HFFc6 (cell line): ENCODE data around the gene EMX1. TPM values are rescaled to one million over a fixed set of nuclear protein-coding genes. Genes with fewer than 3 reads are reported as not detected.
A peak's percentile ranks its signal among the peaks of the same experiment; 100 is the strongest.

ENCODE experiments used
- DNase-seq: peaks from one replicate; pipeline ENCODE4 v3.0.0-alpha.2; 2018
- H3K27ac Mint-ChIP-seq: 2 replicates; pipeline ENCODE4 v1.8.0; 2020; ENCODE audit warnings: mild to moderate bottlenecking, mixed read lengths
- H3K27me3 Mint-ChIP-seq: 2 replicates; pipeline ENCODE4 v1.8.0; 2021; ENCODE audit warnings: mild to moderate bottlenecking, moderate library complexity, mixed read lengths; ENCODE audit not compliant: insufficient read depth
- H3K36me3 Mint-ChIP-seq: 2 replicates; pipeline ENCODE4 v1.8.0; 2021; ENCODE audit warnings: low read depth, mixed read lengths
- H3K4me1 Mint-ChIP-seq: 2 replicates; pipeline ENCODE4 v1.8.0; 2020; ENCODE audit warnings: low read depth, mixed read lengths
- H3K4me3 Mint-ChIP-seq: 2 replicates; pipeline ENCODE4 v1.8.0; 2020; ENCODE audit warnings: mild to moderate bottlenecking, moderate library complexity, mixed read lengths
- H3K9me3 Mint-ChIP-seq: 2 replicates; pipeline ENCODE4 v1.8.0; 2020; ENCODE audit warnings: mild to moderate bottlenecking, mixed read lengths
- total RNA-seq, 6 experiments: library from RNA; stranded (reverse); fragmentation: NEBNext Ultra II Directional; extraction: Animal tissue kit (Norgen Biotek cat#: 25700); gene quantifications; 2 replicates in 1 of 6; 3 replicates in 5 of 6; pipeline ENCODE4 v1.2.3, GENCODE V29; 2021
- TF ChIP-seq, protein P1 (sequence below): fragments of 200-600 bp; sonication (generic); IDR thresholded peaks from 2 replicates; pipeline ENCODE4 v1.5.0; 2021; ENCODE audit warnings: antibody characterized with exemption, mild to moderate bottlenecking

Gene EMX1
- total RNA-seq, 6 experiments from 2014 or later: not detected

DNA sequence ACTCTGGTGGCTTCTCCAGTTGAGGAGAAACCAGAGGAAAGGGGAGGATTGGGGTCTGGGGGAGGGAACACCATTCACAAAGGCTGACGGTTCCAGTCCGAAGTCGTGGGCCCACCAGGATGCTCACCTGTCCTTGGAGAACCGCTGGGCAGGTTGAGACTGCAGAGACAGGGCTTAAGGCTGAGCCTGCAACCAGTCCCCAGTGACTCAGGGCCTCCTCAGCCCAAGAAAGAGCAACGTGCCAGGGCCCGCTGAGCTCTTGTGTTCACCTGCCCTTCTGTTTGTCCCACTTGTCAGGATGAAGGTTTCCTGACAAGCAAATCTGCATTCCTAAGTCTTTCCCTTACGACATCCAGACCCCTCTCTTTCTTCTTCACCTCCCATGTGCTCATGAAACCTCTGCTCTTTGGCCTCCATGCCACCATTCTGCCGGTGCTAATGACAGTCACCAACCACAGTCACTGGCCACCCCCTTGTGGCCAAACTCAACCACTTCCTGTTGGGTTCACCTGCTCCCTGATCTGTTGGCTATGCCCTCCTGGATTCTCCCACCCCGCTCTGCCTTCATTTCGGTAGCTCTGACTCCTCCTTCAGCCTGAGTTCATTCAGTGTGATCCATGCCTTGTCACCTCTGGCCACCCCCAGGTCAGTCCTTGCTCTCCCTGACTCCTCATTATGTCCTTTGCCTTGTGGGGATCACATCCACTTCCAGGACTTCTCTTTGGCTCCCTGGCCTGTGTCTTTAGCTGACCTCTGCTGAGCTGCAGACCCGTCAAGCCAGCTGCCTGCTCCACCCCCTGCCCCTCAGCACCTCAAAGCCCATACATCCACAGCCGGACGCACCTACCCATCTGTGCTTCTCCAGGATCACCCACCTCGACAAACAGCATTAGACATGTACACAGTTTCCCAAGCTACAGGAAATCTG, 17.6 kb downstream of the EMX1 start:
- H3K27ac Mint-ChIP-seq: no peak overlapping the region
- no peaks in the 10 kb centered on the region for H3K4me1 Mint-ChIP-seq
- no peaks in the 10 kb centered on the region for H3K9me3 Mint-ChIP-seq

GRCh38 chr2:72935611-72935957, 18.3 kb downstream of the EMX1 start:
- peaks cover 32% of the 10 kb centered on the region for H3K27me3 Mint-ChIP-seq
- TF ChIP-seq, protein P1, sequence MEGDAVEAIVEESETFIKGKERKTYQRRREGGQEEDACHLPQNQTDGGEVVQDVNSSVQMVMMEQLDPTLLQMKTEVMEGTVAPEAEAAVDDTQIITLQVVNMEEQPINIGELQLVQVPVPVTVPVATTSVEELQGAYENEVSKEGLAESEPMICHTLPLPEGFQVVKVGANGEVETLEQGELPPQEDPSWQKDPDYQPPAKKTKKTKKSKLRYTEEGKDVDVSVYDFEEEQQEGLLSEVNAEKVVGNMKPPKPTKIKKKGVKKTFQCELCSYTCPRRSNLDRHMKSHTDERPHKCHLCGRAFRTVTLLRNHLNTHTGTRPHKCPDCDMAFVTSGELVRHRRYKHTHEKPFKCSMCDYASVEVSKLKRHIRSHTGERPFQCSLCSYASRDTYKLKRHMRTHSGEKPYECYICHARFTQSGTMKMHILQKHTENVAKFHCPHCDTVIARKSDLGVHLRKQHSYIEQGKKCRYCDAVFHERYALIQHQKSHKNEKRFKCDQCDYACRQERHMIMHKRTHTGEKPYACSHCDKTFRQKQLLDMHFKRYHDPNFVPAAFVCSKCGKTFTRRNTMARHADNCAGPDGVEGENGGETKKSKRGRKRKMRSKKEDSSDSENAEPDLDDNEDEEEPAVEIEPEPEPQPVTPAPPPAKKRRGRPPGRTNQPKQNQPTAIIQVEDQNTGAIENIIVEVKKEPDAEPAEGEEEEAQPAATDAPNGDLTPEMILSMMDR: no peak
- H3K4me3 Mint-ChIP-seq: no peak overlapping the region
- DNase-seq: no peak
- peaks cover 4% of the 10 kb centered on the region for H3K4me1 Mint-ChIP-seq
- H3K27ac Mint-ChIP-seq: no peak overlapping the region
- H3K36me3 Mint-ChIP-seq: no peaks in the 10 kb centered on the region
- H3K9me3 Mint-ChIP-seq: no peaks in the 10 kb centered on the region

More for the DNA sequence above, 17.6 kb downstream of the EMX1 start:
- H3K27me3 Mint-ChIP-seq: peaks cover 32% of the 10 kb centered on the region
- TF ChIP-seq, protein P1: peak; percentile 71
- no peaks in the 10 kb centered on the region for H3K36me3 Mint-ChIP-seq
- DNase-seq: no peak
- H3K4me3 Mint-ChIP-seq: no peak overlapping the region

GRCh38 chr2:72936660-72937355, 19.5 kb downstream of the EMX1 start:
- Mint-ChIP-seq H3K36me3 (no peaks in the 10 kb centered on the region), H3K27ac (no peak overlapping the region), H3K9me3 (no peaks in the 10 kb centered on the region), H3K4me1 (peaks cover 16% of the 10 kb centered on the region), H3K27me3 (peaks cover 32% of the 10 kb centered on the region), H3K4me3 (no peak overlapping the region)
- TF ChIP-seq, protein P1: no peak
- no peak for DNase-seq

DNA sequence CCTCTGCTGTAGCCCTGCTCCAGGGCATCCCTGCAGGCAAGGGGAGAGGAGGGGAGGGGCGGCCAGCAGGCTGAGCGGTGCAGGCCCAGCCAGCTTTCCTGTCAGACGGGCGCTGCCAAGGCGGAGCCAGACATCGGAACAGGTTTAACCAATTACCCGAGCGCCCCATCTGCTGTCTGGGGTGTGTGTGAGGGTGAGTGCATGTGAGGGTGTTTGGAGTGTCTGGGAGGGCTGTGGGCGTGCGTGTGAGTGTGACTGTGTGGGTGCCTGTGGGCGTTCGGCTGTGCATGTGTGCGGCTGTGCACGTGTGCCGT, 20.0 kb downstream of the EMX1 start:
- Mint-ChIP-seq H3K27me3 (peaks cover 30% of the 10 kb centered on the region), H3K36me3 (no peaks in the 10 kb centered on the region), H3K4me1 (peaks cover 16% of the 10 kb centered on the region), H3K4me3 (no peak overlapping the region), H3K9me3 (no peaks in the 10 kb centered on the region), H3K27ac (no peak overlapping the region)
- no peak for DNase-seq
- TF ChIP-seq, protein P1: no peak

DNA sequence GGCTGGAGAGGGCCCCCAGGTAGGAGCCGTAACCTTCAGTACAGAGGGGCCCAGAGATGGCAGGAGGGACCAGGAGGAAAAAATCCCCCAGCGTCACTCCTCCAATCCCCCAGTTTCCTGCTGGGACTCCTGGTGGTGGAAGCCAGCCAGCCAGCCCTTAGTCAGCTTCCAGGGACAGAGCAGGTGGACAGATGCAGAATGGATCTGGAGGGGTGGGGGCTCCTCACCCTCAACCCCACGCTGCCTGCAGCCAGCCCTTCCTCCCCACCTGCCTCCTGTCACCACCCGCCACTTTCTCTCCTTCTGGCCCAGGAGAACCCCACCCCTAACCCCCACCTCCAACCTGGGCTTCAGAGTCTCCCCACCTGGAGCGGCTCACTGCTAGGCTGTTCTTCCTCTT, 21.1 kb downstream of the EMX1 start:
- Mint-ChIP-seq H3K27ac (no peak overlapping the region), H3K27me3 (peaks cover 28% of the 10 kb centered on the region), H3K4me3 (no peak overlapping the region)

More for the DNA sequence above, 21.1 kb downstream of the EMX1 start:
- H3K4me1 Mint-ChIP-seq: peaks cover 16% of the 10 kb centered on the region
- TF ChIP-seq, protein P1: no peak
- no peaks in the 10 kb centered on the region for H3K36me3 Mint-ChIP-seq
- no peaks in the 10 kb centered on the region for H3K9me3 Mint-ChIP-seq
- no peak for DNase-seq
